HepG2 (cell line): ENCODE results near the gene GAREM1. TPM values are rescaled to one million over a fixed set of nuclear protein-coding genes. Genes with fewer than 3 reads are reported as not detected.

Experiments used
- ATAC-seq: fragments of 200-7000 bp; cut with Tn5 transposase; 3 replicates; pipeline ENCODE4 v1.9.1; 2020; ENCODE audit warnings: mild to moderate bottlenecking, moderate library complexity
- BruUV-seq: library from RNA; stranded (reverse); fragments of 400-500 nt; replicated peaks from 2 replicates; lab custom pipeline; 2021; lab: Mats Ljungman, UMichigan
- CTCF ChIA-PET: fragments of 300-600 bp; formaldehyde crosslinking; extraction: SDS; loops from one replicate; lab custom pipeline; 2021; ENCODE audit warnings: low total read pairs, inconsistent platforms, low intra/inter-chr PET ratio; lab: Yijun Ruan, JAX
- POLR2A ChIA-PET: fragments of 350-600 bp; sonication (Branson Sonifier 250); formaldehyde crosslinking; loops from one replicate; lab custom pipeline; 2020; ENCODE audit warnings: antibody characterized with exemption, inconsistent platforms; lab: Yijun Ruan, JAX
- DNase-seq: peaks from one replicate; pipeline ENCODE4 v3.0.0-alpha.2; 2015; ENCODE audit warnings: low spot score
- FAIRE-seq: peaks from 3 replicates; lab custom pipeline; 2011; peaks lifted over from hg19 to GRCh38; lab: Jason Lieb, UNC
- H2AFZ ChIP-seq: one replicate; pipeline ENCODE4 v1.6.1; 2011; ENCODE audit warnings: low read length, inconsistent platforms
- H3K27ac ChIP-seq: fragments of 300-600 bp; 3 replicates; pipeline ENCODE4 v1.8.0; 2011; ENCODE audit warnings: mixed run types, mild to moderate bottlenecking, mixed read lengths, low read length, inconsistent platforms; ENCODE audit not compliant: insufficient read depth; ENCODE audit errors: extremely low read length
- H3K27me3 ChIP-seq, 2 experiments: fragments of 200-600 bp in 1 of 2; 2 replicates in 1 of 2; 3 replicates in 1 of 2; pipeline versions ENCODE4 v1.6.0 to v1.8.0; 2011; ENCODE audit warnings: low read length in 2 of 2, mild to moderate bottlenecking in 2 of 2, moderate library complexity in 2 of 2, inconsistent platforms in 1 of 2; ENCODE audit not compliant: insufficient read depth in 2 of 2, control insufficient read depth in 1 of 2
- H3K36me3 ChIP-seq, 2 experiments: fragments of 200-600 bp in 1 of 2; replicated peaks in 1 of 2; 2 replicates in 1 of 2; 3 replicates in 1 of 2; pipeline versions ENCODE4 v1.5.1 to v1.8.0; 2011; ENCODE audit warnings: low read length in 2 of 2, inconsistent platforms in 1 of 2; ENCODE audit not compliant: insufficient read depth in 2 of 2, control insufficient read depth in 1 of 2
- H3K4me1 ChIP-seq: 2 replicates; pipeline ENCODE4 v1.5.1; 2012; ENCODE audit warnings: low read length, inconsistent platforms; ENCODE audit not compliant: insufficient read depth
- H3K4me2 ChIP-seq: 2 replicates; pipeline ENCODE4 v1.6.0; 2011; ENCODE audit warnings: low read depth, low read length, inconsistent platforms
- H3K4me3 ChIP-seq, 3 experiments: fragments of 200-600 bp in 1 of 3; sonication (generic), shearing (Covaris generic) in 1 of 3; replicated peaks in 1 of 3; 2 replicates each; pipeline ENCODE4 v1.5.1; 2011 to 2016; ENCODE audit warnings: low read length in 3 of 3, inconsistent platforms in 2 of 3, low read depth in 2 of 3, mild to moderate bottlenecking in 2 of 3, control low read depth in 1 of 3, mixed read lengths in 1 of 3; ENCODE audit not compliant: insufficient read depth in 1 of 3
- H3K79me2 ChIP-seq: one replicate; pipeline ENCODE4 v1.6.1; 2011; ENCODE audit warnings: low read length, inconsistent platforms; ENCODE audit not compliant: insufficient read depth
- H3K9ac ChIP-seq: 2 replicates; pipeline ENCODE4 v1.6.0; 2011; ENCODE audit warnings: mild to moderate bottlenecking, low read depth, low read length, inconsistent platforms; ENCODE audit not compliant: insufficient read depth
- H3K9me3 ChIP-seq: 2 replicates; pipeline ENCODE4 v1.5.1; 2012; ENCODE audit warnings: mild to moderate bottlenecking, low read length
- H4K20me1 ChIP-seq: 2 replicates; pipeline ENCODE4 v1.6.0; 2011; ENCODE audit warnings: inconsistent platforms, mild to moderate bottlenecking, low read length, moderate library complexity; ENCODE audit not compliant: insufficient read depth
- ARHGAP35 ChIP-seq: sonication (generic); formaldehyde crosslinking; IDR thresholded peaks from 2 replicates; pipeline ENCODE4 v1.9.0; 2022; ENCODE audit warnings: mild to moderate bottlenecking, inconsistent platforms, moderate library complexity, missing genetic modification reagents, borderline replicate concordance
- DMTF1 ChIP-seq: sonication (generic); formaldehyde crosslinking; IDR thresholded peaks from 2 replicates; pipeline ENCODE4 v1.4.0; 2020; ENCODE audit warnings: mild to moderate bottlenecking, missing genetic modification reagents
- FOXK1 ChIP-seq: sonication (generic); formaldehyde crosslinking; IDR thresholded peaks from 2 replicates; pipeline ENCODE4 v1.4.0; 2020; ENCODE audit warnings: low read depth, missing genetic modification reagents, borderline replicate concordance
- MXD4 ChIP-seq: IDR thresholded peaks from 2 replicates; pipeline ENCODE4 v1.6.1; 2016; ENCODE audit warnings: mild to moderate bottlenecking, missing biosample characterization, missing genetic modification reagents
- PRPF4 ChIP-seq: fragments of 200-400 bp; formaldehyde crosslinking; IDR thresholded peaks from 2 replicates; pipeline ENCODE4 v1.6.1; 2016; ENCODE audit warnings: low read length, low read depth; ENCODE audit not compliant: poor library complexity, severe bottlenecking
- SNAI1 ChIP-seq: sonication (generic); formaldehyde crosslinking; IDR thresholded peaks from 2 replicates; pipeline ENCODE4 v1.5.0; 2020; ENCODE audit warnings: mild to moderate bottlenecking, missing genetic modification reagents, borderline replicate concordance
- SRSF9 ChIP-seq: fragments of 200-400 bp; formaldehyde crosslinking; IDR thresholded peaks from 2 replicates; pipeline ENCODE4 v1.6.1; 2018; ENCODE audit warnings: borderline replicate concordance, mild to moderate bottlenecking, low read depth, low read length; ENCODE audit not compliant: insufficient read depth, poor library complexity, severe bottlenecking
- ZNF276 ChIP-seq: sonication (generic); formaldehyde crosslinking; IDR thresholded peaks from 2 replicates; pipeline ENCODE4 v1.4.0; 2020; ENCODE audit warnings: mild to moderate bottlenecking, low read depth, missing genetic modification reagents
- ZNF549 ChIP-seq: sonication (generic); formaldehyde crosslinking; IDR thresholded peaks from 2 replicates; pipeline ENCODE4 v1.5.0; 2020; ENCODE audit warnings: missing genetic modification reagents
- ZNF737 ChIP-seq: sonication (generic); formaldehyde crosslinking; IDR thresholded peaks from 2 replicates; pipeline ENCODE4 v1.5.0; 2020; ENCODE audit warnings: missing genetic modification reagents, mild to moderate bottlenecking, borderline replicate concordance
- WGBS: methylation state at CpG from one replicate; pipeline ENCODE4 v1.1.6; 2017; ENCODE audit warnings: low lambda C conversion rate; 5-methylcytosine and 5-hydroxymethylcytosine counted together
- in situ Hi-C: cut with HindIII; loops from 2 replicates; pipeline ENCODE4 v1.10.0; 2017; ENCODE audit warnings: low pct_unique_long_range_greater_than_20kb; ENCODE audit not compliant: extremely low pct_ligation_motif_present
- intact Hi-C: fragments of 100-400 bp; cut with micrococcal nuclease; formaldehyde crosslinking; loops from one replicate; pipeline ENCODE4 v1.10.0; 2022; ENCODE audit not compliant: unreplicated experiment
- polyA plus RNA-seq, 8 experiments: library from polyadenylated mRNA; depleted of rRNA in 3 of 8; stranded (reverse) in 7 of 8; unstranded in 1 of 8; fragments of >200 nt; fragmentation: Illumina TruSeq in 4 of 8; extraction: Trizol in 4 of 8; gene quantifications; 2 replicates each; pipeline versions ENCODE4 v1.2.1 to v1.2.3, GENCODE V29; 2011 to 2016; ENCODE audit warnings: low read depth in 4 of 8, missing spikeins in 1 of 8, mixed read lengths in 1 of 8; ENCODE audit not compliant: insufficient read depth in 1 of 8
- total RNA-seq, 5 experiments: library from RNA; depleted of rRNA; stranded (reverse); fragments of >200 nt; fragmentation: Illumina TruSeq; extraction: Trizol; gene quantifications; 2 replicates each; pipeline ENCODE4 v1.2.3, GENCODE V29; 2016; ENCODE audit warnings: low read depth in 1 of 5

The GAREM1 gene
- total and polyA plus RNA-seq, 2 of the 13 experiments (the other 11 are each of a cell fraction or from before 2014, with no cell fraction given) = 2.5 to 2.9 TPM

DNA sequence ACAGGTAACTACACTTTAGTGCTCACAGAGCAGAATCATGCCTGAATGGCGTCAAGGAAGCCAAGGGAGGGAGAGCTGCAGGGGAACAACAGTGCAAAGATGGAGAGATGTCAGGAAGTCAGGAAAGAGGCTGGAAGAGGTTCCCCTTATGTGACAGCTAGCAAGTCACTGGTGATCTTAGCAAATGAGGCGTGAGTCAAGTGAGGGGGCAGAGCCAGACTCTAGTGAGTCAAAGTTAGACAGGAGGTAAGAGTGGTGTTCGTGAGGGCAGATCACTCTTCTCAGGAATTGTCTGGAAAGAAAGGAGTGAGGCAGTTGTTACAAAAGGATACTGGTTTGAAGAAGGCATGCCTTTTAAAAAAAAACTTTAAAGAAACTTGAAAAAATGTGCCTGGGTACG, 193.8 kb downstream of the GAREM1 start (continued):
- TF ChIP-seq DMTF1 (CRISPR knock-in tag) (no peak), ARHGAP35 (CRISPR knock-in tag) (no peak), MXD4 (no peak)

DNA sequence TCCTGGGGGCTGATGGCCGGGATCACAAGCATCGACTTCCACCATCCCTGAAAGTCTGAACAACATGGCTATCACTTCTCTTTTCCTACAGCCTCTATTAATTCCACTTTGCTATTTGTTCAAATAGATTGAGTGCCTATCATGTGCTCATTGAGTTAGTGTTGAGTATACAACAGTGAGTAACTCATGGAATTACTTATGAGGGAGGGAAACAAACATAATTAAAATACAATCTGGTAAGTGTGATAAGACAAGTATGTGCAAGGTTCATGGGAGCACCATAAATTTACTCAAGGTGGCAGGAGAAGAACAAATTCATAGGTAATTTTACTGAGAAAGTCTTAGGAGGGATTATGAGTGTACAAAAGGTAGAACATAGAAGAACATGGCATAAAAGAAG, 194.4 kb downstream of the GAREM1 start:
- Histone ChIP-seq H4K20me1 (no peaks in the 10 kb centered on the region), H3K9ac (no peak overlapping the region), H2AFZ (no peak overlapping the region), H3K79me2 (no peaks in the 10 kb centered on the region), H3K27me3 (no peaks in the 10 kb centered on the region), H3K36me3 (no peaks in the 10 kb centered on the region), H3K4me2 (no peak overlapping the region), H3K4me3 (no peak overlapping the region), H3K9me3 (no peaks in the 10 kb centered on the region), H3K27ac (no peak overlapping the region)
- intact Hi-C loops = no loop called here
- in situ Hi-C loops = no loop called here
- POLR2A ChIA-PET = no interaction called here
- FAIRE-seq = no peak
- no TSS peak for BruUV-seq
- no peak for DNase-seq
- ATAC-seq = no peak
- 92% methylated on average over 2 of the region's 2 CpGs for WGBS
- TF ChIP-seq SNAI1 (CRISPR knock-in tag) (no peak), ZNF549 (CRISPR knock-in tag) (no peak), SRSF9 (no peak), ZNF737 (CRISPR knock-in tag) (no peak), PRPF4 (no peak), FOXK1 (no peak), ZNF276 (CRISPR knock-in tag) (no peak)
- TF ChIP-seq, all 625 proteins: peak for 0
- CTCF ChIA-PET = no interaction called here
- peaks cover 21% of the 10 kb centered on the region for H3K4me1 ChIP-seq
